DND-41 (cell line): ENCODE results near the gene MYBPHL.

Source experiments
- EZH2 ChIP-seq: IDR thresholded peaks from 3 replicates; pipeline ENCODE4 v1.6.1; 2012; ENCODE audit warnings: borderline replicate concordance, low read depth, mild to moderate bottlenecking, moderate library complexity, low read length, inconsistent platforms; ENCODE audit not compliant: severe bottlenecking
- TF ChIP-seq, protein P1 (sequence below): IDR thresholded peaks from 2 replicates; pipeline ENCODE4 v1.5.1; 2012; ENCODE audit warnings: borderline replicate concordance, low read length, moderate library complexity, mild to moderate bottlenecking; ENCODE audit not compliant: poor library complexity, severe bottlenecking; ENCODE audit errors: extremely low read depth

DNA sequence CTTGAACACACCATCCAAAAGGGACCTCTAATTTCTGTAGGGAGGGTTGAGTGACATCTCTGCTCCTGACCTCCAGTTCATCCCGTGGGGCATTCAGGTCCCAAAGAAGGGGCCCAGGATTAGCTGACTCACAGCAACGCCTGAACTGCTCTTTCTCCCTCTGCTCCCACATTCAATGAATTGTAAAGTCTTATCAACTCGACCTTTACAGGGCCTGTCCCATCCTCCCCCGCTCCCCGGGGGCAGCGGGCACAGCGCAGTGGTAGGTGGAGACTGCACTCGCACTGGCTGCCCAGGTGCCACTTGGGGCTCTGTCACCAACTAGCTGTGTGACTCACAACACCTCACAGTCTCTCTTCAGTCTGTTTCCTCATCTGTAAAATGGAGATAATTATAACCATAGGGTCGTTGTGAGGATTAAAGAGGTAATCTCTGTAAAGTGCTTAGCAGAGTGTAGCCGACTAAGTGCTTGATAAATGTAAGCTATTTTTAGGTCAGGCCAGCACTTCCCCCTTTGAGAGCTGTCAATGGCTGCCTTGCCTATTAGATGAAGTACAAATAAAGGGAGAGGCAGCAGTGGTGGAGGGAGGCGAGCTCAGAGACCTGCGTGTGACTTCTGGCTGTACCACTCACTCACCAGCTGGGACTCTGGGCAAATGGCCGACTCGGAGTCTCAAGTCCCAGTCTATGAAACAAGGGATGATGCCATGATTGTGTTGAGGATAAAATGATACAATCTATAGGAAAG, 637 bp upstream of the MYBPHL start:
- TF ChIP-seq, protein P1, sequence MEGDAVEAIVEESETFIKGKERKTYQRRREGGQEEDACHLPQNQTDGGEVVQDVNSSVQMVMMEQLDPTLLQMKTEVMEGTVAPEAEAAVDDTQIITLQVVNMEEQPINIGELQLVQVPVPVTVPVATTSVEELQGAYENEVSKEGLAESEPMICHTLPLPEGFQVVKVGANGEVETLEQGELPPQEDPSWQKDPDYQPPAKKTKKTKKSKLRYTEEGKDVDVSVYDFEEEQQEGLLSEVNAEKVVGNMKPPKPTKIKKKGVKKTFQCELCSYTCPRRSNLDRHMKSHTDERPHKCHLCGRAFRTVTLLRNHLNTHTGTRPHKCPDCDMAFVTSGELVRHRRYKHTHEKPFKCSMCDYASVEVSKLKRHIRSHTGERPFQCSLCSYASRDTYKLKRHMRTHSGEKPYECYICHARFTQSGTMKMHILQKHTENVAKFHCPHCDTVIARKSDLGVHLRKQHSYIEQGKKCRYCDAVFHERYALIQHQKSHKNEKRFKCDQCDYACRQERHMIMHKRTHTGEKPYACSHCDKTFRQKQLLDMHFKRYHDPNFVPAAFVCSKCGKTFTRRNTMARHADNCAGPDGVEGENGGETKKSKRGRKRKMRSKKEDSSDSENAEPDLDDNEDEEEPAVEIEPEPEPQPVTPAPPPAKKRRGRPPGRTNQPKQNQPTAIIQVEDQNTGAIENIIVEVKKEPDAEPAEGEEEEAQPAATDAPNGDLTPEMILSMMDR: no peak
- no peak for TF ChIP-seq EZH2
